Testis (tissue), 5 donors: ENCODE results near the gene NDUFAF7. TPM values are rescaled to one million over a fixed set of nuclear protein-coding genes. Genes with fewer than 3 reads are reported as not detected.
A peak's percentile ranks its signal among the peaks of the same experiment; 100 is the strongest.

ENCODE experiments used
- DNase-seq: peaks from one replicate; pipeline ENCODE4 v3.0.0-alpha.2; 2019
- H3K27ac ChIP-seq, 2 donors: fragments of 200-600 bp; sonication (generic); one replicate each; pipeline ENCODE4 v1.5.1; 2019
- H3K27me3 ChIP-seq: fragments of 200-600 bp; sonication (generic); one replicate; pipeline ENCODE4 v1.5.1; 2019
- H3K36me3 ChIP-seq: fragments of 200-600 bp; sonication (generic); one replicate; pipeline ENCODE4 v1.5.1; 2017; ENCODE audit warnings: low read depth; ENCODE audit errors: missing control alignments
- H3K4me1 ChIP-seq: fragments of 200-600 bp; sonication (generic); one replicate; pipeline ENCODE4 v1.5.1; 2019
- H3K4me3 ChIP-seq, 2 donors: fragments of 200-600 bp; sonication (generic); one replicate each; pipeline ENCODE4 v1.5.1; 2017 to 2019
- H3K9me3 ChIP-seq: fragments of 200-600 bp; sonication (generic); one replicate; pipeline ENCODE4 v1.5.1; 2017
- POLR2A ChIP-seq: fragments of 450-650 bp; IDR thresholded peaks from one replicate; pipeline ENCODE4 v1.6.1; 2017; ENCODE audit warnings: antibody characterized with exemption, mild to moderate bottlenecking, moderate library complexity
- WGBS, 2 donors: methylation state at CpG; one replicate each; pipeline ENCODE4 v1.1.5; 2018; 5-methylcytosine and 5-hydroxymethylcytosine counted together
- intact Hi-C: fragments of 100-400 bp; cut with DNase I; formaldehyde crosslinking; loops from one replicate; pipeline ENCODE4 v1.15.1; 2023; ENCODE audit warnings: low total_unique reads
- long read RNA-seq, 2 donors: transcript quantifications; one replicate each; lab custom pipeline, GENCODE V29; 2026
- polyA plus RNA-seq: library from polyadenylated mRNA; stranded (reverse); fragments of 350-450 nt; fragmentation: Illumina TruSeq; extraction: RNeasy Lipid Tissue Mini Kit (QIAGEN cat#74804); gene quantifications from one replicate; pipeline ENCODE4 v1.2.3, GENCODE V29; 2014; ENCODE audit warnings: low read depth, low replicate concordance; ENCODE audit not compliant: insufficient read depth
- total RNA-seq, 2 donors: library from RNA; depleted of rRNA; stranded (reverse); fragments of >200 nt; gene quantifications; one replicate each; pipeline ENCODE4 v1.2.3, GENCODE V29; 2016
- TF ChIP-seq, protein P1 (sequence below), 3 experiments: fragments of 450-650 bp in 2 of 3; fragments of 200-600 bp in 1 of 3; sonication (generic) in 1 of 3; IDR thresholded peaks; one replicate each; pipeline ENCODE4 v1.5.1; 2016 to 2019; ENCODE audit warnings: antibody characterized with exemption in 3 of 3, mild to moderate bottlenecking in 2 of 3, moderate library complexity in 1 of 3

Gene NDUFAF7, protein sequence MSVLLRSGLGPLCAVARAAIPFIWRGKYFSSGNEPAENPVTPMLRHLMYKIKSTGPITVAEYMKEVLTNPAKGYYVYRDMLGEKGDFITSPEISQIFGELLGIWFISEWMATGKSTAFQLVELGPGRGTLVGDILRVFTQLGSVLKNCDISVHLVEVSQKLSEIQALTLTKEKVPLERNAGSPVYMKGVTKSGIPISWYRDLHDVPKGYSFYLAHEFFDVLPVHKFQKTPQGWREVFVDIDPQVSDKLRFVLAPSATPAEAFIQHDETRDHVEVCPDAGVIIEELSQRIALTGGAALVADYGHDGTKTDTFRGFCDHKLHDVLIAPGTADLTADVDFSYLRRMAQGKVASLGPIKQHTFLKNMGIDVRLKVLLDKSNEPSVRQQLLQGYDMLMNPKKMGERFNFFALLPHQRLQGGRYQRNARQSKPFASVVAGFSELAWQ
- total RNA-seq (10 to 100 TPM; 47.2 to 60.6 TPM), polyA plus RNA-seq (170 TPM)
- long read RNA-seq, donor 1, transcript NDUFAF7-201 (10 exons, 2,176 nt): major isoform, 5 of 5 reads
- long read RNA-seq, donor 1, partial matches to known transcripts: 0 of 5 reads
- long read RNA-seq, donor 1, other reads (novel, unspliced or antisense): 0 of 5 reads
- long read RNA-seq, donor 2, partial matches to known transcripts: 0 of 2 reads
- long read RNA-seq, donor 2, other reads (novel, unspliced or antisense): 0 of 2 reads

DNA sequence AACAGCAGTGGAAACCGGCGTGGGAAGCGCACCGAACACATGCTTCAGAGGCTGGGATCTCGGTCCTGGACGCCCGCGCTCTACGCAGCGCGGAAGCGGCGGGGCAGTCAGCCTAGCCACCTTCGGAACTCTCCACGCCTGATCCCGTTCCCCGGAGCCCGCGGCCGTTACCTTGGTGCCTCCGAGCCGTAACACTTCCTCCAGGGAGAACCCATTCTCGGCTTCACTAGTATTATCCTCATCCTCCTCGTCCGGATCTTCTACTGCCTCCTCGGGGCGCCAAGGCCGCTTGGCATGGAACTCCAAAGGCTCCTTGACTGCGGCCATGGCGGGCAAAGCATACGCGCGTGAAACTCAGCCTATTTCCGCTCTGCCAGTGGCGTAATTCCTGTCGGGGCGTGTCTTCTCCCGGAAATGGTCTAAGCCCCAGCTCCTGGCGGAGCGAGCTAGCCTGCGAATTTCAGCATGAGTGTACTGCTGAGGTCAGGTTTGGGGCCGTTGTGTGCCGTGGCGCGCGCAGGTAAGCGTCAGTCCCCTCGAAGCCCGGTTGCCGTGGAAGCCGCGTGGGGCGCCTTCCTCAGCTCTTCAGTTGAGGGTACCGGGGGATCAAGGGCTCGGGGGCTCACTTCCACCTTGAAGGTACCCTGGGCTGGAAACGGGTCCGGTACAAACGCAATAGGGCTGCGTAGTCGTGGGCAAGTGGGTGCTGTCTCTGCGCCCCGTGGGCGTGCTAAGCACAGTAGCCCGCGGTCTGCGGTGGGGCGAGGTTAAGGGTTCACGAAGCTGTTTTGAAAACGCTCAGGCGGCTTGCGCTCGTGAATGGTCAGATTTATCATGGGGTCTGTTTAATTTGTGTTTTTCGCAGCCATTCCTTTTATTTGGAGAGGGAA lies at the start of gene NDUFAF7, which contains the start of gene CEBPZ:
Gene NDUFAF7, plus strand, starts transcription at position 418 of the 890 bp plus-strand sequence. Its CDS starts 48 bp downstream, at position 466.
Gene CEBPZ, minus strand, starts transcription at position 356 of the 890 bp plus-strand sequence. Its CDS starts 29 bp downstream, at position 327.
- Histone ChIP-seq H3K4me3 (peak within 1 kb of the TSS; percentile 84 to 93), H3K27ac (peak within 1 kb of the TSS; percentile 79 to 95), H3K4me1 (peaks cover 14% of the 10 kb centered on the region), H3K9me3 (no peaks in the 10 kb centered on the region), H3K36me3 (no peaks in the 10 kb centered on the region), H3K27me3 (no peaks in the 10 kb centered on the region)
- 0% methylated on average over 39 to 72 of the region's 73 CpGs for WGBS, 2 donors
- peak; percentile 96 for DNase-seq
- intact Hi-C loops: no loop called here
- TF ChIP-seq, protein P1, sequence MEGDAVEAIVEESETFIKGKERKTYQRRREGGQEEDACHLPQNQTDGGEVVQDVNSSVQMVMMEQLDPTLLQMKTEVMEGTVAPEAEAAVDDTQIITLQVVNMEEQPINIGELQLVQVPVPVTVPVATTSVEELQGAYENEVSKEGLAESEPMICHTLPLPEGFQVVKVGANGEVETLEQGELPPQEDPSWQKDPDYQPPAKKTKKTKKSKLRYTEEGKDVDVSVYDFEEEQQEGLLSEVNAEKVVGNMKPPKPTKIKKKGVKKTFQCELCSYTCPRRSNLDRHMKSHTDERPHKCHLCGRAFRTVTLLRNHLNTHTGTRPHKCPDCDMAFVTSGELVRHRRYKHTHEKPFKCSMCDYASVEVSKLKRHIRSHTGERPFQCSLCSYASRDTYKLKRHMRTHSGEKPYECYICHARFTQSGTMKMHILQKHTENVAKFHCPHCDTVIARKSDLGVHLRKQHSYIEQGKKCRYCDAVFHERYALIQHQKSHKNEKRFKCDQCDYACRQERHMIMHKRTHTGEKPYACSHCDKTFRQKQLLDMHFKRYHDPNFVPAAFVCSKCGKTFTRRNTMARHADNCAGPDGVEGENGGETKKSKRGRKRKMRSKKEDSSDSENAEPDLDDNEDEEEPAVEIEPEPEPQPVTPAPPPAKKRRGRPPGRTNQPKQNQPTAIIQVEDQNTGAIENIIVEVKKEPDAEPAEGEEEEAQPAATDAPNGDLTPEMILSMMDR (IDR thresholded peaks at IDR 0.05): no peak
- TF ChIP-seq POLR2A: no peak

DNA sequence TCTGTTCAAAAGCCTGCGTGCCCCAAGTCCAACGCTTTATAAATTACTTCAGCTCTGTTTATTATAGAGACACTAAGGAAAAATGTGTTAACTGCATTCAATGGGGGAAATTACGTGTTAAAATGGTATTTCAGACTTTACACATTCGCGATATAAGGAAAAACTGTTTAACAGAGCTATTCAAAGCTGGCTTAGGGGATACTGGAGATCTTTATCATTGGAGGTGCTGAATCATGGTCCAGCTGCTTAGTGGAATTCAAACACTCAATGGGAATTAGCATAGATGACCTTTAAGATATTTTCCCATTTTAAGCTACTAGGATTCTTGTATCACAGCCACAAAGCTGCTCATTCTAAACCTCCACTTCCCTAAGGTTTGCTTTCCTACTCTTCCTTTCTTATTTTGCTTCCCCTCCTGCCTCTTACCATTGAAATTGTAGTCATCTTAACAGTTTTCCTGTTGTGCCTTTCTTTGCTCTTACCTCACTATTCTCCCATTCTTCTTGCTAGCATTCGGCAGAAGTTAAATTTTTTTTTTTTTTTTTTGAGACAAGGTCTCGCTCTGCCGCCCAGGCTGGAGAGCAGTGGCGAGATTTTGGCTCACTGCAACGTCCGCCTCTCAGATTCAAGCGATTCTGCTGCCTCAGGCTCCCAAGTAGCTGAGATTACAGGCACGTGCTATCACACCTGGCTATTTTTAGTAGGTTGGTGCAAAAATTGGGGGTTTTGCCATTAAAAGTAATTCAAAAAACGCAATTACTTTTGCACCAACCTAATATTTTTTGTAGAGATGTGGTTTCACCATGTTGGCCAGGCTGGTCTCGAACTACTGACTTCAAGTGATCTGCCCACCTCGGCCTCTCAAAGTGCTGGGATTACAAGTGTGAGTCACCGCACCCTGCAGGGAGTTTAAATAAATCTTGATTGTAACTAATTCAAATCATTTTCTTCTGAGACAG lies 49.5 kb upstream of the NDUFAF7 start:
- DNase-seq: no peak
- Histone ChIP-seq H3K27ac (no peak overlapping the region), H3K9me3 (no peaks in the 10 kb centered on the region), H3K27me3 (no peaks in the 10 kb centered on the region), H3K4me3 (no peak overlapping the region), H3K36me3 (no peaks in the 10 kb centered on the region), H3K4me1 (no peaks in the 10 kb centered on the region)
- intact Hi-C loops: no loop called here
- 82 to 83% methylated on average over 17 of the region's 17 CpGs for WGBS, 2 donors
- TF ChIP-seq, protein P1 (IDR thresholded peaks at IDR 0.05): no peak
- no peak for TF ChIP-seq POLR2A

DNA sequence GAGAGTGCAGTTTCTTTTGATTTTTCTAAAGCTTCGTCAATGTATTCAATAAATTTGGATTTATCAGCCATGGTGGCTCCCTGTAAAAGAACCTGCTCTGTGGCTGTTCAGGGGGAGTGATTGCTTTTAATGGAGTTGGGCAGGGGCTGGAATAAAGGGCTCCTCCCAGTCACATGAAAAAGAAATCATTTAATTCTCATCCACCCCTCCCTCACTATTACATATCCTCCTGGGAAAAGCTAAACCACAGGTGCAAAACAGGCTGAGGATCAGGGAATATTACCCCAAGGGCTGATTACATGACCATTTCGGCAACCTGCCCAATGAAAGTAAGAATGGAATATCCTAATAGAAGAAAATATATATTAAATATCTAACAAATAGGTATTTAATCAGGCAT lies 42.9 kb upstream of the NDUFAF7 start, which contains the start of gene SULT6B1:
Gene SULT6B1, minus strand, starts transcription at position 101 of the 400 bp plus-strand sequence. Its CDS starts 30 bp downstream, at position 71.
- intact Hi-C loops: no loop called here
- WGBS, 2 donors: 96 to 98% methylated on average over 2 of the region's 2 CpGs
- no peaks in the 10 kb centered on the region for H3K4me1 ChIP-seq
- H3K4me3 ChIP-seq: no peak within 1 kb of the TSS
- peak within 1 kb of the TSS; percentile 50 to 75 for H3K27ac ChIP-seq
- H3K27me3 ChIP-seq: no peaks in the 10 kb centered on the region
- no peaks in the 10 kb centered on the region for H3K9me3 ChIP-seq
- TF ChIP-seq, protein P1 (IDR thresholded peaks at IDR 0.05): no peak
- no peak for TF ChIP-seq POLR2A
- no peaks in the 10 kb centered on the region for H3K36me3 ChIP-seq
- no peak for DNase-seq
